GM21737 (cell line): ENCODE results near the gene CDKN1A.
"Not testable (repeated sequence)": the region's sequence is repeated elsewhere in the genome, so short reads cannot be mapped to it uniquely, and the experiment has no call there.

ENCODE experiments used
- ATAC-seq: cut with Tn5 transposase; IDR thresholded peaks from one replicate; pipeline ENCODE4 v1.9.1; 2021; ENCODE audit warnings: mild to moderate bottlenecking, moderate library complexity; ENCODE audit not compliant: unreplicated experiment

The CDKN1A gene

GRCh38 chr6:36678488-36679042 lies at the start of gene CDKN1A:
CDKN1A (plus strand) TSS chr6:36678714; CDS start chr6:36684102, 5,388 bp downstream.
- ATAC-seq = peak; percentile 39

- ATAC-seq = no peak
Observed at GRCh38 chr6:36629784-36630183, 48.7 kb upstream of the CDKN1A start.

- ATAC-seq = no peak
Observed at GRCh38 chr6:36631326-36632011, 47.0 kb upstream of the CDKN1A start.

GRCh38 chr6:36633370-36633769 lies 45.1 kb upstream of the CDKN1A start:
- ATAC-seq = no peak

GRCh38 chr6:36633915-36634314 lies 44.6 kb upstream of the CDKN1A start:
- no peak for ATAC-seq

- ATAC-seq = no peak
Observed at GRCh38 chr6:36634317-36635108, 44.0 kb upstream of the CDKN1A start.

GRCh38 chr6:36636283-36636682 lies 42.2 kb upstream of the CDKN1A start:
- no peak for ATAC-seq

- ATAC-seq = no peak
Observed at GRCh38 chr6:36636687-36637418, 41.7 kb upstream of the CDKN1A start.

- no peak for ATAC-seq
Observed at GRCh38 chr6:36638579-36638978, 39.9 kb upstream of the CDKN1A start.

GRCh38 chr6:36639171-36639808 lies 39.2 kb upstream of the CDKN1A start:
- ATAC-seq = no peak

GRCh38 chr6:36641543-36641942 lies 37.0 kb upstream of the CDKN1A start:
- no peak for ATAC-seq

GRCh38 chr6:36642913-36643817 lies 35.3 kb upstream of the CDKN1A start:
- no peak for ATAC-seq

GRCh38 chr6:36643977-36644376 lies 34.5 kb upstream of the CDKN1A start:
- no peak for ATAC-seq

- ATAC-seq = no peak
Observed at GRCh38 chr6:36649086-36649485, 29.4 kb upstream of the CDKN1A start.

GRCh38 chr6:36649701-36650484 lies 28.6 kb upstream of the CDKN1A start:
- no peak for ATAC-seq

GRCh38 chr6:36650848-36651478 lies 27.6 kb upstream of the CDKN1A start:
- ATAC-seq = no peak

GRCh38 chr6:36651659-36652379 lies 26.7 kb upstream of the CDKN1A start:
- ATAC-seq = no peak

- not testable (repeated sequence) for ATAC-seq
Observed at GRCh38 chr6:36654469-36654868, 24.0 kb upstream of the CDKN1A start.
